Urothelium cell line (cell line): ENCODE measurements around the gene ZNF222.

Experiments used
- DNase-seq: peaks from one replicate; pipeline ENCODE4 v3.0.0; 2011; ENCODE audit warnings: low spot score, mixed read lengths
- FAIRE-seq: peaks from 2 replicates; lab custom pipeline; 2011; peaks lifted over from hg19 to GRCh38; lab: Jason Lieb, UNC

ZNF222 gene

GRCh38 chr19:44051650-44052402 is 26.6 kb downstream of the ZNF222 start, which contains the start of gene ZNF223:
ZNF223 (plus strand) TSS chr19:44052036; CDS start chr19:44055177, 3,141 bp downstream.
- FAIRE-seq: peak; percentile 5

GRCh38 chr19:44055870-44056269 is 30.7 kb downstream of the ZNF222 start:
- DNase-seq (no peak), FAIRE-seq (no peak)

More at GRCh38 chr19:44051650-44052402, 26.6 kb downstream of the ZNF222 start, which contains the start of gene ZNF223:
- DNase-seq: peak; percentile 98

GRCh38 chr19:44059229-44059628 is 34.0 kb downstream of the ZNF222 start:
- DNase-seq (no peak), FAIRE-seq (no peak)

GRCh38 chr19:44061038-44061437 is 35.9 kb downstream of the ZNF222 start:
- DNase-seq (no peak), FAIRE-seq (no peak)

- FAIRE-seq: no peak
- no peak for DNase-seq
Measured at GRCh38 chr19:44066305-44066704, 41.1 kb downstream of the ZNF222 start.

- FAIRE-seq (no peak), DNase-seq (no peak)
Measured at GRCh38 chr19:44069415-44069814, 44.2 kb downstream of the ZNF222 start.

GRCh38 chr19:44071824-44072542 is 46.8 kb downstream of the ZNF222 start, which contains the start of gene ZNF284:
ZNF284 (plus strand) TSS chr19:44072159; CDS start chr19:44076390, 4,231 bp downstream.
- peak; percentile 94 for FAIRE-seq
- DNase-seq: peak; percentile 94

- no peak for FAIRE-seq
- DNase-seq: peak; percentile 30
Measured at GRCh38 chr19:44072543-44073401, 47.6 kb downstream of the ZNF222 start.

- FAIRE-seq (no peak), DNase-seq (no peak)
Measured at GRCh38 chr19:44076325-44076724, 51.1 kb downstream of the ZNF222 start.
